Ovary (tissue), 9 donors: ENCODE data around the gene ZBTB7B. TPM values are rescaled to one million over a fixed set of nuclear protein-coding genes. Genes with fewer than 3 reads are reported as not detected.

Experiments used
- DNase-seq, 5 donors: peaks; one replicate each; pipeline ENCODE4 v3.0.0-alpha.2; 2019 to 2020
- H3K27ac ChIP-seq, 2 donors: fragments of 200-600 bp; one replicate each; pipeline versions ENCODE4 v1.5.1 to v1.8.0; 2019 to 2022
- H3K27me3 ChIP-seq: fragments of 200-600 bp; one replicate; pipeline ENCODE4 v1.8.0; 2022
- H3K36me3 ChIP-seq: fragments of 200-600 bp; sonication (generic); one replicate; pipeline ENCODE4 v1.5.1; 2019
- H3K4me1 ChIP-seq: one replicate; pipeline ENCODE4 v1.8.1; 2013; ENCODE audit warnings: mild to moderate bottlenecking, moderate library complexity; ENCODE audit not compliant: insufficient read depth
- H3K4me3 ChIP-seq: fragments of 200-600 bp; sonication (generic); one replicate; pipeline ENCODE4 v1.5.1; 2017
- H3K9me3 ChIP-seq, 2 donors: fragments of 200-600 bp in 1 of 2; sonication (generic) in 1 of 2; one replicate each; pipeline versions ENCODE4 v1.5.1 to v1.8.1; 2013 to 2019; ENCODE audit warnings: mild to moderate bottlenecking in 1 of 2, moderate library complexity in 1 of 2
- EP300 ChIP-seq: sonication (generic); formaldehyde crosslinking; IDR thresholded peaks from one replicate; pipeline ENCODE4 v1.6.1; 2017; ENCODE audit warnings: antibody characterized with exemption
- POLR2A ChIP-seq: fragments of 450-650 bp; IDR thresholded peaks from one replicate; pipeline ENCODE4 v1.6.1; 2017; ENCODE audit warnings: antibody characterized with exemption, mild to moderate bottlenecking, moderate library complexity
- WGBS, 3 donors: extraction: QIAGEN DNeasy Blood & Tissue Kit in 1 of 3; methylation state at CpG; one replicate each; pipeline versions ENCODE4 v1.1.5 to v1.1.7; 2013 to 2017; 5-methylcytosine and 5-hydroxymethylcytosine counted together
- intact Hi-C, 4 donors: fragments of 100-400 bp; cut with DNase I; formaldehyde crosslinking; loops; one replicate each; pipeline versions ENCODE4 v1.11.0 to v1.15.1; 2022 to 2023
- polyA plus RNA-seq, 2 donors: library from polyadenylated mRNA; stranded (reverse); fragments of 200-250 nt in 1 of 2; fragments of 350-450 nt in 1 of 2; fragmentation: Illumina TruSeq in 1 of 2; extraction: RNeasy Lipid Tissue Mini Kit (QIAGEN cat#74804) in 1 of 2; gene quantifications; one replicate each; pipeline ENCODE4 v1.2.3, GENCODE V29; 2013 to 2014
- total RNA-seq, 7 donors: library from RNA; depleted of rRNA in 2 of 7; stranded (reverse); fragments of >200 nt in 2 of 7; fragmentation: NEBNext Ultra II Directional in 3 of 7; extraction: Animal tissue kit (Norgen Biotek cat#: 25700) in 3 of 7; gene quantifications; one replicate each; pipeline versions ENCODE4 v1.1.0 to v1.2.4, GENCODE V29; 2016 to 2023
- TF ChIP-seq, protein P1 (sequence below), 3 donors: fragments of 450-650 bp in 2 of 3; fragments of 200-600 bp in 1 of 3; IDR thresholded peaks; one replicate each; pipeline versions ENCODE4 v1.5.1 to v1.8.0; 2016 to 2022; ENCODE audit warnings: antibody characterized with exemption in 3 of 3, mild to moderate bottlenecking in 1 of 3
- donor health status: DM: no; HTN: no; CAD: no; lungs with moderate emphysema.
- donor health status: DM: no; HTN: no; CAD: no.
- donor health status: Bipolar disorder and iron deficiency.
- donor health status: DM: yes; HTN: yes; CAD: no.
- donor health status: DM: no; HTN: no; CAD: no.
- donor health status: DM: yes; HTN: yes; CAD: no.

ZBTB7B gene
- total and polyA plus RNA-seq, 9 donors: 3.6 to 45.5 (median 28.9) TPM

DNA sequence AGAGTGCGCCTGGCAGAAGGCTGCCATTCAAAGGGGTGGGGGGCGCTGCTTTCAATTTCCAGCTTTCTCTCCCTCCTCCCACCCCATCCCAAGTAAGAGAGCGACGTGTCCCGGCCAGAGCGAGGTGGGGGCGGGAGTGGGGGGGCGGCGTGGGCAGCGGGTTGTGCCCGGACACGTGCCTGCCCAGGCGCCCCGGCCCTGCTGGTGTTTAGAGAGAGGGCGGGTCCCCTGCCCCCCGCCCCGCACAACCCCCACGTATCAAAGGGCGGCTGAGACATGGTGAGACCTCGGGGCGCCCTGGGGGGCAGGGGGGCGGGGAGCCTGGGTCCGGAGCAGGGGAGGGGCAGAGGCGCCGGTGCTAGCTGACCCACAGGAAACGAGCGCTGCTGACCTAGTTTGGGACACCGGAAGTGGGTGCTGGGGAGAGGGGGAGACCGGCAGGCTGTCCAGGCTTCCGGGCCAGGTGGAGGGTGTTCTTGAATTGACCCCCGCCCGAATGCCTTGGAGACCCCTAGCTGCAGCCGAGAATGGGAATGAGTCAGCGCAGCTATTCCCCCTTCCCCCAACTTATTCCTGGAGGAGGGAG, 1.3 kb downstream of the ZBTB7B start:
- peak; percentile 76 to 81 (median 79) for DNase-seq
- Histone ChIP-seq H3K27me3 (no peaks in the 10 kb centered on the region), H3K36me3 (no peaks in the 10 kb centered on the region), H3K9me3 (no peaks in the 10 kb centered on the region), H3K4me3 (peak overlapping the region; percentile 82), H3K27ac (peak overlapping the region; percentile 90 to 96), H3K4me1 (peaks cover 11% of the 10 kb centered on the region)
- WGBS, 3 donors: 0 to 3% (median 2%) methylated on average over 29 to 34 of the region's 34 CpGs
- intact Hi-C loops: loop anchor here in 2 of 4 donors (5.0 kb wide), 2 partner anchors 42 to 47 kb away; partner anchors contain the start of genes PBXIP1 (in 1 of the 2) and PYGO2 (in 1 of the 2)
- TF ChIP-seq, protein P1, sequence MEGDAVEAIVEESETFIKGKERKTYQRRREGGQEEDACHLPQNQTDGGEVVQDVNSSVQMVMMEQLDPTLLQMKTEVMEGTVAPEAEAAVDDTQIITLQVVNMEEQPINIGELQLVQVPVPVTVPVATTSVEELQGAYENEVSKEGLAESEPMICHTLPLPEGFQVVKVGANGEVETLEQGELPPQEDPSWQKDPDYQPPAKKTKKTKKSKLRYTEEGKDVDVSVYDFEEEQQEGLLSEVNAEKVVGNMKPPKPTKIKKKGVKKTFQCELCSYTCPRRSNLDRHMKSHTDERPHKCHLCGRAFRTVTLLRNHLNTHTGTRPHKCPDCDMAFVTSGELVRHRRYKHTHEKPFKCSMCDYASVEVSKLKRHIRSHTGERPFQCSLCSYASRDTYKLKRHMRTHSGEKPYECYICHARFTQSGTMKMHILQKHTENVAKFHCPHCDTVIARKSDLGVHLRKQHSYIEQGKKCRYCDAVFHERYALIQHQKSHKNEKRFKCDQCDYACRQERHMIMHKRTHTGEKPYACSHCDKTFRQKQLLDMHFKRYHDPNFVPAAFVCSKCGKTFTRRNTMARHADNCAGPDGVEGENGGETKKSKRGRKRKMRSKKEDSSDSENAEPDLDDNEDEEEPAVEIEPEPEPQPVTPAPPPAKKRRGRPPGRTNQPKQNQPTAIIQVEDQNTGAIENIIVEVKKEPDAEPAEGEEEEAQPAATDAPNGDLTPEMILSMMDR (IDR thresholded peaks at IDR 0.05): no peak
- TF ChIP-seq POLR2A: peak; percentile 2

DNA sequence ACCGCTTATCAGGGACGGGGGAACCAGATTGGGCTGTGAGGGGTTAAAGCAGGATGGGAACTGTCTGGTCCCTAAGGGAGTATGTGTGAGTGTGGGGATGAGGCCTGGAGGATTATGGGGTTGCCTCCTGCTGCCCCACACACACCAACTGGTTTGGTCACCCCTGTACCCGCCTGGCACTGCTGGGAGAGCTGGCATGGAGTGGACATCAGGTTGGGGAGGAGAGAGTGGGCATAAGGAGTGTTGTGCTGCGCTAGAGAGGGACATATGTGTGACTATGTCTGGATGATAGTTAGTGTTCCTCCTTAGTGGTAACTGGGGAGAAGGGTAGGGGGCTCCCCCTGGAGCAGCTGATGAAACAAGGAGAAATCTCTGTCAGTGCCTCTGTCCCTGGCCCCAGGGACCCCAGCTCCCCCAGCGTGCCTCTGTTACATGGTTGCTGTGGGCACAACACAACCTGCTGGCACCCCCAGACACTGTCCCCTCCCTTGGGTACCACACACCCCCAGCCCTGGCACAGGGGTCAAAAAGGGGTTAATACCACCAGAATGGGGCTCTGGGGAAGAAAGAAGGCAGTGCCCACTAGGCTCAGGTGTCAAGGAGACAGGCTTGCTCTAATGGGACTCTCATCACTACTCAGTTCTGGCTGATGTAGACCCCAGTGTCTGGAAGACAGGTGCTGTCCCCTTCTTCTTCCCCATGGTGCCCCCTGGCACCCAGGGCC, 1.9 kb downstream of the ZBTB7B start:
- WGBS, 3 donors: 32 to 46% (median 35%) methylated on average over 5 of the region's 5 CpGs
- DNase-seq: peak in 2 of 5 donors; percentile 42 to 48
- H3K36me3 ChIP-seq: no peaks in the 10 kb centered on the region

DNA sequence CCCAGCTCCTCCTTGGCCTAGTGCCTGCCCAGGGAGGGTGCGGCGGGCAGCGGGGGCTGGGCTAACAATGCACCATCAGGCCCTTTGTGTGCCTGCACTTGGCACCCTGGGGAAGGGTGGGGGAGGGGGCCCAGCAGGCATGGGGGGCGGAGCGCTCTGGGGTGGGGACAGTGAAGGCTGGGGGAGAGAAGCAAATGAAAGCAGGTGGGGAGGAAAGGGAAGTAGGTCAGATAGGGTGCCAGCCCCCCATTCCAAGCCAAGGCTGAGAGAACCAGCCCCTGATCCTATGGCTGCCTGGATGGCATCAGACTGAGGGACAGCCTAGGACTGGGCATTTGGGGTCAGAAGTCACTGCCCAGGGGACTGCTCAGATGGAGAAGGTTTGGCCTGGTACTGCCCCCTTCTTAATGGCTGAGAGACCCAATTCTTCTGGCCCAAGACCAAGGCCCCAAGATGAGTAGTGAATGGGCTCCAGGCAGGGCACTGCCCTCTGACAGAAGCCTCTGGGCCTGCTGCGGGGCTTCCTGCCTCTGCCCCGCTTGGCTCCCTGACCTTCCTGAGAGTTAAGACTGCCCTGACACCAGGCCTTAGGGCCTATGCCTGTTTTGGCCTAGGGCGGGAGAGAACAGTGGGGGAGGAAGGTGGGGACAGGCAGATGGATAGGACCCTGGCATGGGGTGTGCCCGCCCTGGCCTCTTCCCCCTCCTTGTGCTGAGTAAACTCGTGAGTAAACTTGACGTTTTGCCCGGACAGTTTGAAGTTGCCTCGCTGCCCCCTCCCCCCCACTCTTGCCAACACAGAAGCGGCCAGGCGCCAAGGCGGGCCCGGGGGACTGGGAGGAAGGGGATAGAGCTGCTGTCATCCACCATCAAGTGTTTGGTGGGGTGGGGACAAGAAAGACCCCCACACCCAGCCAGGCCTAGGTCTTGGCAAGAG, 2.7 kb downstream of the ZBTB7B start:
- DNase-seq: peak in 2 of 5 donors; percentile 58 to 62
- H3K4me1 ChIP-seq: peaks cover 11% of the 10 kb centered on the region
- 60 to 69% (median 66%) methylated on average over 17 of the region's 17 CpGs for WGBS, 3 donors

More for the DNA sequence above, 1.9 kb downstream of the ZBTB7B start:
- Histone ChIP-seq H3K27me3 (no peaks in the 10 kb centered on the region), H3K4me1 (peaks cover 11% of the 10 kb centered on the region), H3K27ac (peak overlapping the region; percentile 90 to 96), H3K4me3 (peak overlapping the region; percentile 82), H3K9me3 (no peaks in the 10 kb centered on the region)
- intact Hi-C loops: loop anchor here in 2 of 4 donors (5.0 kb wide), 2 partner anchors 42 to 47 kb away; partner anchors contain the start of genes PBXIP1 (in 1 of the 2) and PYGO2 (in 1 of the 2)
- TF ChIP-seq POLR2A (peak; percentile 5), EP300 (no peak)
- TF ChIP-seq, protein P1 (IDR thresholded peaks at IDR 0.05): no peak

More for the DNA sequence above, 2.7 kb downstream of the ZBTB7B start:
- H3K4me3 ChIP-seq: no peak overlapping the region
- intact Hi-C loops: no loop called here
- H3K36me3 ChIP-seq: no peaks in the 10 kb centered on the region
- no peaks in the 10 kb centered on the region for H3K9me3 ChIP-seq
- H3K27me3 ChIP-seq: no peaks in the 10 kb centered on the region
- TF ChIP-seq, protein P1 (IDR thresholded peaks at IDR 0.05): no peak
- no peak for TF ChIP-seq POLR2A
- TF ChIP-seq EP300: no peak
- H3K27ac ChIP-seq: peak overlapping the region; percentile 21 to 90
